PFSK-1 (cell line): ENCODE measurements around the gene TRIM65. TPM values are rescaled to one million over a fixed set of nuclear protein-coding genes. Genes with fewer than 3 reads are reported as not detected.

ENCODE experiments used
- FOXP2 ChIP-seq: optimal IDR thresholded peaks from 2 replicates; pipeline ENCODE3; 2011; ENCODE audit warnings: borderline replicate concordance, control low read depth, inconsistent platforms; ENCODE audit not compliant: insufficient read depth; ENCODE audit errors: extremely low read length, extremely low read depth
- POLR2AphosphoS5 ChIP-seq: IDR thresholded peaks from 2 replicates; pipeline ENCODE4 v1.6.1; 2012; ENCODE audit warnings: low read depth, mild to moderate bottlenecking, control low read depth, low read length, moderate library complexity
- REST ChIP-seq, 2 experiments: IDR thresholded peaks; 2 replicates each; pipeline versions ENCODE4 v1.6.1 to v1.8.0; 2011 to 2012; ENCODE audit warnings: low read depth in 2 of 2, low read length in 2 of 2, control low read depth in 1 of 2, inconsistent platforms in 1 of 2, mild to moderate bottlenecking in 1 of 2, moderate library complexity in 1 of 2; ENCODE audit not compliant: insufficient read depth in 1 of 2
- SIN3A ChIP-seq: IDR thresholded peaks from 2 replicates; pipeline ENCODE4 v1.6.1; 2012; ENCODE audit warnings: mild to moderate bottlenecking, low read length, moderate library complexity, borderline replicate concordance; ENCODE audit not compliant: insufficient read depth
- TAF1 ChIP-seq: IDR thresholded peaks from 2 replicates; pipeline ENCODE4 v1.6.1; 2012; ENCODE audit warnings: low read length, control low read depth, borderline replicate concordance; ENCODE audit not compliant: insufficient read depth
- polyA plus RNA-seq: library from polyadenylated mRNA; unstranded; fragments of >200 nt; gene quantifications from one replicate; pipeline ENCODE4 v1.2.1, GENCODE V29; 2012; ENCODE audit warnings: low read depth, missing spikeins; ENCODE audit not compliant: insufficient read length

TRIM65 gene
- 54.5 TPM for polyA plus RNA-seq

GRCh38 chr17:75896415-75897159 lies at the start of gene TRIM65:
Gene TRIM65, minus strand, starts transcription at chr17:75896951. Its CDS starts 14 bp downstream, at chr17:75896937.
- TF ChIP-seq FOXP2 (peak; percentile 79), TAF1 (peak; percentile 61; the same call in 1 of the 2 replicates), SIN3A (peak; percentile 46; the same call in 1 of the 2 replicates), POLR2AphosphoS5 (peak; percentile 90), REST (IDR thresholded peaks at IDR 0.05; ENCODE audit: insufficient read depth in 1 of 2, low read depth in 2 of 2, low read length in 2 of 2) (peak in 1 of 2 experiments; percentile 34; a peak in 1 of 4 replicates)

GRCh38 chr17:75945211-75945610 lies 48.5 kb upstream of the TRIM65 start:
- no peak for TF ChIP-seq SIN3A
- TF ChIP-seq TAF1: no peak
- TF ChIP-seq FOXP2: no peak
- no peak for TF ChIP-seq REST (IDR thresholded peaks at IDR 0.05; ENCODE audit: insufficient read depth in 1 of 2, low read depth in 2 of 2, low read length in 2 of 2)
- TF ChIP-seq POLR2AphosphoS5: no peak

GRCh38 chr17:75943491-75943890 lies 46.7 kb upstream of the TRIM65 start:
- TF ChIP-seq SIN3A (no peak), POLR2AphosphoS5 (no peak)

GRCh38 chr17:75942473-75942872 lies 45.7 kb upstream of the TRIM65 start:
- no peak for TF ChIP-seq TAF1
- no peak for TF ChIP-seq POLR2AphosphoS5
- no peak for TF ChIP-seq SIN3A
- no peak for TF ChIP-seq FOXP2
- no peak for TF ChIP-seq REST (IDR thresholded peaks at IDR 0.05; ENCODE audit: insufficient read depth in 1 of 2, low read depth in 2 of 2, low read length in 2 of 2)

GRCh38 chr17:75941442-75941819 lies 44.7 kb upstream of the TRIM65 start:
- TF ChIP-seq TAF1: no peak
- no peak for TF ChIP-seq POLR2AphosphoS5
- TF ChIP-seq FOXP2: no peak
- TF ChIP-seq REST (IDR thresholded peaks at IDR 0.05; ENCODE audit: insufficient read depth in 1 of 2, low read depth in 2 of 2, low read length in 2 of 2): no peak
- TF ChIP-seq SIN3A: no peak
